Astrocyte (in vitro differentiated cells and primary cell): ENCODE results near the gene KCTD11.

Experiments used
- CTCF ChIP-seq: IDR thresholded peaks from 2 replicates; pipeline ENCODE4 v1.5.1; 2011; ENCODE audit warnings: low read depth, mild to moderate bottlenecking, inconsistent platforms, low read length, moderate library complexity; ENCODE audit not compliant: insufficient read depth
- EZH2 ChIP-seq: IDR thresholded peaks from 2 replicates; pipeline ENCODE4 v1.6.1; 2012; ENCODE audit warnings: mild to moderate bottlenecking, low read length, inconsistent platforms; ENCODE audit not compliant: insufficient read depth

- TF ChIP-seq CTCF: no peak
- no peak for TF ChIP-seq EZH2
These were observed 42.3 kb upstream of the KCTD11 start for GRCh38 chr17:7309628-7310027.
